ENCODE results near the gene RANBP17.
"Not testable (repeated sequence)": the region's sequence is repeated elsewhere in the genome, so short reads cannot be mapped to it uniquely, and the experiment has no call there.

The RANBP17 gene

GRCh38 chr5:170861917-170862766 lies at the start of gene RANBP17:
RANBP17 (plus strand) TSS chr5:170862018.
- DNase-seq, result peak; percentile 72

- no peak for DNase-seq
These were observed 48.6 kb upstream of the RANBP17 start for GRCh38 chr5:170813231-170813630.

GRCh38 chr5:170817195-170817594 lies 44.6 kb upstream of the RANBP17 start:
- DNase-seq, result no peak

GRCh38 chr5:170818232-170818631 lies 43.6 kb upstream of the RANBP17 start:
- DNase-seq, result peak; percentile 19

- no peak for DNase-seq
These were observed 42.0 kb upstream of the RANBP17 start for GRCh38 chr5:170819824-170820223.

GRCh38 chr5:170821257-170821800 lies 40.5 kb upstream of the RANBP17 start:
- no peak for DNase-seq

GRCh38 chr5:170826117-170826516 lies 35.7 kb upstream of the RANBP17 start:
- DNase-seq, result no peak

- DNase-seq, result no peak
These were observed 29.6 kb upstream of the RANBP17 start for GRCh38 chr5:170832241-170832640.

GRCh38 chr5:170833981-170834380 lies 27.8 kb upstream of the RANBP17 start:
- DNase-seq, result not testable (repeated sequence)

- no peak for DNase-seq
These were observed 25.6 kb upstream of the RANBP17 start for GRCh38 chr5:170836226-170836625.

GRCh38 chr5:170843870-170844269 lies 17.9 kb upstream of the RANBP17 start:
- DNase-seq, result no peak

GRCh38 chr5:170844651-170845050 lies 17.2 kb upstream of the RANBP17 start:
- DNase-seq, result no peak

GRCh38 chr5:170846416-170846815 lies 15.4 kb upstream of the RANBP17 start:
- DNase-seq, result no peak

- DNase-seq, result no peak
These were observed 15.0 kb upstream of the RANBP17 start for GRCh38 chr5:170846846-170847245.

GRCh38 chr5:170848033-170848432 lies 13.8 kb upstream of the RANBP17 start:
- no peak for DNase-seq

- DNase-seq, result no peak
These were observed 12.4 kb upstream of the RANBP17 start for GRCh38 chr5:170849374-170849773.

- DNase-seq, result no peak
These were observed 7.3 kb upstream of the RANBP17 start for GRCh38 chr5:170854566-170854965.

GRCh38 chr5:170857066-170857465 lies 4.8 kb upstream of the RANBP17 start:
- DNase-seq, result no peak

GRCh38 chr5:170860415-170860814 lies 1.4 kb upstream of the RANBP17 start:
- DNase-seq, result no peak

- DNase-seq, result no peak
These were observed 776 bp upstream of the RANBP17 start for GRCh38 chr5:170860818-170861666.

GRCh38 chr5:170861667-170861916 lies 226 bp upstream of the RANBP17 start:
- no peak for DNase-seq

GRCh38 chr5:170863646-170864045 lies 1.8 kb downstream of the RANBP17 start:
- no peak for DNase-seq

- DNase-seq, result no peak
These were observed 3.8 kb downstream of the RANBP17 start for GRCh38 chr5:170865622-170866021.

GRCh38 chr5:170867825-170868224 lies 6.0 kb downstream of the RANBP17 start:
- DNase-seq, result no peak

All from femur (tissue), 1 donor.